ENCODE results near the gene HIVEP3.
"Not testable (repeated sequence)": the region's sequence is repeated elsewhere in the genome, so short reads cannot be mapped to it uniquely, and the experiment has no call there.

HIVEP3 gene

GRCh38 chr1:41704196-41704595 lies 214.5 kb downstream of the HIVEP3 start:
- FAIRE-seq, result no peak

GRCh38 chr1:41702771-41703170 lies 216.0 kb downstream of the HIVEP3 start:
- FAIRE-seq, result no peak

GRCh38 chr1:41700986-41701535 lies 217.7 kb downstream of the HIVEP3 start:
- no peak for FAIRE-seq

- no peak for FAIRE-seq
Measured at GRCh38 chr1:41700581-41700980, 218.1 kb downstream of the HIVEP3 start.

- FAIRE-seq, result no peak
Measured at GRCh38 chr1:41699861-41700248, 218.9 kb downstream of the HIVEP3 start.

- no peak for FAIRE-seq
Measured at GRCh38 chr1:41698916-41699860, 219.5 kb downstream of the HIVEP3 start.

- no peak for FAIRE-seq
Measured at GRCh38 chr1:41696381-41696780, 222.3 kb downstream of the HIVEP3 start.

- no peak for FAIRE-seq
Measured at GRCh38 chr1:41695118-41695745, 223.5 kb downstream of the HIVEP3 start.

- FAIRE-seq, result not testable (repeated sequence)
Measured at GRCh38 chr1:41691966-41692365, 226.8 kb downstream of the HIVEP3 start.

- no peak for FAIRE-seq
Measured at GRCh38 chr1:41691424-41691823, 227.3 kb downstream of the HIVEP3 start.

GRCh38 chr1:41690331-41690730 lies 228.4 kb downstream of the HIVEP3 start:
- FAIRE-seq, result no peak

- FAIRE-seq, result no peak
Measured at GRCh38 chr1:41689558-41689981, 229.2 kb downstream of the HIVEP3 start.

GRCh38 chr1:41689139-41689538 lies 229.6 kb downstream of the HIVEP3 start:
- FAIRE-seq, result no peak

GRCh38 chr1:41687007-41687406 lies 231.7 kb downstream of the HIVEP3 start:
- FAIRE-seq, result no peak

- no peak for FAIRE-seq
Measured at GRCh38 chr1:41683681-41684500, 234.8 kb downstream of the HIVEP3 start.

GRCh38 chr1:41682845-41683625 lies 235.7 kb downstream of the HIVEP3 start:
- no peak for FAIRE-seq

- no peak for FAIRE-seq
Measured at GRCh38 chr1:41682149-41682548, 236.6 kb downstream of the HIVEP3 start.

- no peak for FAIRE-seq
Measured at GRCh38 chr1:41681331-41682098, 237.2 kb downstream of the HIVEP3 start.

GRCh38 chr1:41679994-41680393 lies 238.7 kb downstream of the HIVEP3 start:
- no peak for FAIRE-seq

GRCh38 chr1:41679531-41679930 lies 239.2 kb downstream of the HIVEP3 start:
- no peak for FAIRE-seq
